K562 (cell line): ENCODE measurements around the gene SLX4IP. TPM values are rescaled to one million over a fixed set of nuclear protein-coding genes. Genes with fewer than 3 reads are reported as not detected.

Source experiments
- ARHGAP35 ChIP-seq: fragments of 450-650 bp; IDR thresholded peaks from 2 replicates; pipeline ENCODE4 v1.6.1; 2018; ENCODE audit not compliant: partially characterized antibody
- ELF4 ChIP-seq: fragments of 450-650 bp; formaldehyde crosslinking; IDR thresholded peaks from 2 replicates; pipeline ENCODE4 v1.4.0; 2022; ENCODE audit warnings: missing genetic modification characterization
- MTA1 ChIP-seq: fragments of 450-650 bp; IDR thresholded peaks from 2 replicates; pipeline ENCODE4 v1.6.1; 2017; ENCODE audit warnings: borderline replicate concordance
- NR4A1 ChIP-seq, 2 experiments: fragments of 250-450 bp in 1 of 2; fragments of 450-650 bp in 1 of 2; sonication (Bioruptor Pico) in 1 of 2; IDR thresholded peaks; 2 replicates each; pipeline versions ENCODE4 v1.4.0 to v1.6.1; 2016 to 2020; ENCODE audit warnings: mild to moderate bottlenecking in 2 of 2, missing compliant biosample characterization in 1 of 2, missing genetic modification characterization in 1 of 2, moderate library complexity in 1 of 2
- PTRF ChIP-seq: fragments of 450-650 bp; IDR thresholded peaks from 2 replicates; pipeline ENCODE4 v1.6.1; 2016; ENCODE audit warnings: mild to moderate bottlenecking, missing genetic modification characterization, missing compliant biosample characterization
- RCOR1 ChIP-seq, 2 experiments: IDR thresholded peaks; 2 replicates each; pipeline ENCODE4 v1.6.1; 2012; ENCODE audit warnings: low read depth in 2 of 2, low read length in 2 of 2, borderline replicate concordance in 1 of 2, improper control_type of control experiment in 1 of 2
- SAFB ChIP-seq: fragments of 200-400 bp; formaldehyde crosslinking; IDR thresholded peaks from 2 replicates; pipeline ENCODE4 v1.6.1; 2017; ENCODE audit warnings: low read depth, low read length, borderline replicate concordance
- TAF9B ChIP-seq: fragments of 450-650 bp; IDR thresholded peaks from 2 replicates; pipeline ENCODE4 v1.6.1; 2018; ENCODE audit warnings: mild to moderate bottlenecking; ENCODE audit not compliant: partially characterized antibody
- XRCC3 ChIP-seq: fragments of 450-650 bp; IDR thresholded peaks from 2 replicates; pipeline ENCODE4 v1.6.1; 2017; ENCODE audit warnings: mild to moderate bottlenecking, moderate library complexity
- ZC3H11A ChIP-seq: IDR thresholded peaks from 2 replicates; pipeline ENCODE4 v1.6.1; 2012; ENCODE audit warnings: low read depth, low read length, improper control_type of control experiment
- ZC3H8 ChIP-seq: fragments of 450-650 bp; IDR thresholded peaks from 2 replicates; pipeline ENCODE4 v1.6.1; 2017
- ZKSCAN8 ChIP-seq: fragments of 200-800 bp; sonication (Bioruptor generic); IDR thresholded peaks from 2 replicates; pipeline ENCODE4 v1.6.1; 2016; ENCODE audit warnings: missing genetic modification characterization, missing compliant biosample characterization
- ZNF184 ChIP-seq: sonication (generic); formaldehyde crosslinking; IDR thresholded peaks from 2 replicates; pipeline ENCODE4 v1.5.0; 2020; ENCODE audit warnings: missing genetic modification reagents
- ZNF311 ChIP-seq: fragments of 250-450 bp; sonication (Bioruptor Pico); IDR thresholded peaks from 2 replicates; pipeline ENCODE4 v1.4.0; 2020; ENCODE audit warnings: mild to moderate bottlenecking, moderate library complexity
- ZNF507 ChIP-seq: conservative IDR thresholded peaks from 2 replicates; pipeline ENCODE4 v1.6.1; 2017; ENCODE audit warnings: missing genetic modification characterization, missing compliant biosample characterization
- ZNF75A ChIP-seq: fragments of 450-650 bp; formaldehyde crosslinking; IDR thresholded peaks from 2 replicates; pipeline ENCODE4 v1.4.0; 2020; ENCODE audit warnings: mild to moderate bottlenecking
- ZNF830 ChIP-seq: fragments of 250-450 bp; sonication (Bioruptor Pico); IDR thresholded peaks from 2 replicates; pipeline ENCODE4 v1.5.0; 2021; ENCODE audit warnings: mild to moderate bottlenecking
- polyA plus RNA-seq, 8 experiments: library from polyadenylated mRNA; depleted of rRNA in 4 of 8; stranded (reverse) in 5 of 8; unstranded in 3 of 8; fragments of >200 nt; fragmentation: Nextera tagmentation in 2 of 8; fragmentation: Illumina TruSeq in 1 of 8; extraction: Ambion mirVana in 2 of 8; extraction: Trizol in 1 of 8; gene quantifications; 2 replicates each; pipeline versions ENCODE4 v1.2.1 to v1.2.3, GENCODE V29; 2011 to 2014; ENCODE audit warnings: inconsistent platforms in 1 of 8, missing spikeins in 1 of 8
- total RNA-seq, 7 experiments: library from RNA; depleted of rRNA in 6 of 7; stranded (reverse); fragments of >200 nt in 6 of 7; fragmentation: Illumina TruSeq in 2 of 7; extraction: Trizol in 2 of 7; gene quantifications; 2 replicates each; pipeline versions ENCODE4 v1.2.1 to v1.2.3, GENCODE V29; 2011 to 2021; ENCODE audit warnings: low replicate concordance in 1 of 7
- TF ChIP-seq, protein P1 (sequence below): fragments of 250-450 bp; sonication (Bioruptor Pico); IDR thresholded peaks from 2 replicates; pipeline ENCODE4 v1.4.0; 2020; ENCODE audit warnings: borderline replicate concordance
- TF ChIP-seq, protein P2 (sequence below): fragments of 250-450 bp; sonication (Bioruptor Pico); IDR thresholded peaks from 2 replicates; pipeline ENCODE4 v1.4.0; 2020; ENCODE audit warnings: mild to moderate bottlenecking, moderate library complexity
- TF ChIP-seq, protein P3 (sequence below): fragments of 200-800 bp; sonication (Bioruptor generic); IDR thresholded peaks from 2 replicates; pipeline ENCODE4 v1.6.1; 2017; ENCODE audit warnings: missing genetic modification characterization, missing compliant biosample characterization
- TF ChIP-seq, protein P4 (sequence below): fragments of 450-650 bp; IDR thresholded peaks from 2 replicates; pipeline ENCODE4 v1.6.1; 2014; ENCODE audit warnings: low read depth, mild to moderate bottlenecking, moderate library complexity, borderline replicate concordance

Gene SLX4IP
- total and polyA plus RNA-seq, 9 of the 15 experiments (the other 6 are each of a cell fraction or from before 2014, with no cell fraction given): 1.5 to 5.9 (median 3.5) TPM

DNA sequence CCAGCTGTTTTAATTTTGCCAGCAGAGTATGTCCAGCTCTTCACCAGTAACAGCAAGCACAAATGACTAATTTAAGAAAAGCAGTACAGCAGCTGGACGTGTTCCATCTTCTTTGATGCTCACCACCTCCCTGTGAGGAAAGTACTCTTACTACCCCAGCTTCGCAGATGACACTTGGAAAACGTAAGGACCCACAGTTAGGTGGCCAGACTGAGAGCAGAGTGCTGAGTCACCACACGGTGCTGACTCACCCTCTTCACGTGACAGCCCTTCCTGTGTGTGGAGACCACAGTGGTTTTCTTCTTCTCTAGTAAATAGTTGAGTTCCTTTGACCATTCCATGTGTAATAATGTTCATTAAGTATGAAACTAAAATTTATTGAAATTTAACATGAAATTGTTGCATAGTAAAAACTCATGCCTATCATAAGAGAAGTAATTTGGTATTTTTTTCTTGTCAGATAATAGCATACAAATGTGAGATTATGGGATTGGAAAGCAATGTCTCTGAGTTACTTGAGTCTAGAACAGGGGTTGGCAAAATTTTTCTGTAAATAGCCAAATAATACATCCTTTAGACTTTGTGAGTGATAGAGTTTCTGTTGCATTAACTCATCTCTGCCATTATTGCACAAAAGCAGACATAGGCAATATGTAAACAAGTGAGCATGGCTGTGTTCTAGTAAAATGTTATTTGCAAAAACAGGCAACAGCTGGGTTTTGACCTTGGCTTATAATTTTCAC lies 76.6 kb downstream of the SLX4IP start (continued):
- TF ChIP-seq ZC3H11A (no peak), PTRF (tag) (no peak), ZNF75A (no peak), NR4A1 (CRISPR knock-in tag; IDR thresholded peaks at IDR 0.05) (no peak), NR4A1 (tag; IDR thresholded peaks at IDR 0.05) (no peak), ZNF184 (CRISPR knock-in tag) (no peak), SAFB (no peak), MTA1 (no peak), TAF9B (peak; percentile 76), RCOR1 (IDR thresholded peaks at IDR 0.05; ENCODE audit: borderline replicate concordance in 1 of 2, low read depth in 2 of 2, low read length in 2 of 2) (peak in 1 of 2 experiments; percentile 72; a peak in 1 of 4 replicates), ZNF507 (tag) (no peak), ARHGAP35 (no peak), ZC3H8 (no peak), ELF4 (no peak), XRCC3 (no peak), ZNF830 (CRISPR knock-in tag) (no peak), ZNF311 (peak; percentile 15; the same call in 1 of the 2 replicates), ZKSCAN8 (CRISPR knock-in tag) (no peak)
- TF ChIP-seq, protein P1, sequence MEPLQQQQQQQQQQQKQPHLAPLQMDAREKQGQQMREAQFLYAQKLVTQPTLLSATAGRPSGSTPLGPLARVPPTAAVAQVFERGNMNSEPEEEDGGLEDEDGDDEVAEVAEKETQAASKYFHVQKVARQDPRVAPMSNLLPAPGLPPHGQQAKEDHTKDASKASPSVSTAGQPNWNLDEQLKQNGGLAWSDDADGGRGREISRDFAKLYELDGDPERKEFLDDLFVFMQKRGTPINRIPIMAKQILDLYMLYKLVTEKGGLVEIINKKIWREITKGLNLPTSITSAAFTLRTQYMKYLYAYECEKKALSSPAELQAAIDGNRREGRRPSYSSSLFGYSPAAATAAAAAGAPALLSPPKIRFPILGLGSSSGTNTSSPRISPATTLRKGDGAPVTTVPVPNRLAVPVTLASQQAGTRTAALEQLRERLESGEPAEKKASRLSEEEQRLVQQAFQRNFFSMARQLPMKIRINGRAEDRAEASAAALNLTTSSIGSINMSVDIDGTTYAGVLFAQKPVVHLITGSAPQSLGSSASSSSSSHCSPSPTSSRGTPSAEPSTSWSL (CRISPR knock-in tag): no peak
- TF ChIP-seq, protein P2, sequence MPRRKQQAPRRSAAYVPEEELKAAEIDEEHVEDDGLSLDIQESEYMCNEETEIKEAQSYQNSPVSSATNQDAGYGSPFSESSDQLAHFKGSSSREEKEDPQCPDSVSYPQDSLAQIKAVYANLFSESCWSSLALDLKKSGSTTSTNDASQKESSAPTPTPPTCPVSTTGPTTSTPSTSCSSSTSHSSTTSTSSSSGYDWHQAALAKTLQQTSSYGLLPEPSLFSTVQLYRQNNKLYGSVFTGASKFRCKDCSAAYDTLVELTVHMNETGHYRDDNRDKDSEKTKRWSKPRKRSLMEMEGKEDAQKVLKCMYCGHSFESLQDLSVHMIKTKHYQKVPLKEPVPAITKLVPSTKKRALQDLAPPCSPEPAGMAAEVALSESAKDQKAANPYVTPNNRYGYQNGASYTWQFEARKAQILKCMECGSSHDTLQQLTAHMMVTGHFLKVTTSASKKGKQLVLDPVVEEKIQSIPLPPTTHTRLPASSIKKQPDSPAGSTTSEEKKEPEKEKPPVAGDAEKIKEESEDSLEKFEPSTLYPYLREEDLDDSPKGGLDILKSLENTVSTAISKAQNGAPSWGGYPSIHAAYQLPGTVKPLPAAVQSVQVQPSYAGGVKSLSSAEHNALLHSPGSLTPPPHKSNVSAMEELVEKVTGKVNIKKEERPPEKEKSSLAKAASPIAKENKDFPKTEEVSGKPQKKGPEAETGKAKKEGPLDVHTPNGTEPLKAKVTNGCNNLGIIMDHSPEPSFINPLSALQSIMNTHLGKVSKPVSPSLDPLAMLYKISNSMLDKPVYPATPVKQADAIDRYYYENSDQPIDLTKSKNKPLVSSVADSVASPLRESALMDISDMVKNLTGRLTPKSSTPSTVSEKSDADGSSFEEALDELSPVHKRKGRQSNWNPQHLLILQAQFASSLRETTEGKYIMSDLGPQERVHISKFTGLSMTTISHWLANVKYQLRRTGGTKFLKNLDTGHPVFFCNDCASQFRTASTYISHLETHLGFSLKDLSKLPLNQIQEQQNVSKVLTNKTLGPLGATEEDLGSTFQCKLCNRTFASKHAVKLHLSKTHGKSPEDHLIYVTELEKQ (CRISPR knock-in tag): no peak
- TF ChIP-seq, protein P3, sequence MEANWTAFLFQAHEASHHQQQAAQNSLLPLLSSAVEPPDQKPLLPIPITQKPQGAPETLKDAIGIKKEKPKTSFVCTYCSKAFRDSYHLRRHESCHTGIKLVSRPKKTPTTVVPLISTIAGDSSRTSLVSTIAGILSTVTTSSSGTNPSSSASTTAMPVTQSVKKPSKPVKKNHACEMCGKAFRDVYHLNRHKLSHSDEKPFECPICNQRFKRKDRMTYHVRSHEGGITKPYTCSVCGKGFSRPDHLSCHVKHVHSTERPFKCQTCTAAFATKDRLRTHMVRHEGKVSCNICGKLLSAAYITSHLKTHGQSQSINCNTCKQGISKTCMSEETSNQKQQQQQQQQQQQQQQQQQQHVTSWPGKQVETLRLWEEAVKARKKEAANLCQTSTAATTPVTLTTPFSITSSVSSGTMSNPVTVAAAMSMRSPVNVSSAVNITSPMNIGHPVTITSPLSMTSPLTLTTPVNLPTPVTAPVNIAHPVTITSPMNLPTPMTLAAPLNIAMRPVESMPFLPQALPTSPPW (CRISPR knock-in tag): peak; percentile 40
- TF ChIP-seq, protein P4, sequence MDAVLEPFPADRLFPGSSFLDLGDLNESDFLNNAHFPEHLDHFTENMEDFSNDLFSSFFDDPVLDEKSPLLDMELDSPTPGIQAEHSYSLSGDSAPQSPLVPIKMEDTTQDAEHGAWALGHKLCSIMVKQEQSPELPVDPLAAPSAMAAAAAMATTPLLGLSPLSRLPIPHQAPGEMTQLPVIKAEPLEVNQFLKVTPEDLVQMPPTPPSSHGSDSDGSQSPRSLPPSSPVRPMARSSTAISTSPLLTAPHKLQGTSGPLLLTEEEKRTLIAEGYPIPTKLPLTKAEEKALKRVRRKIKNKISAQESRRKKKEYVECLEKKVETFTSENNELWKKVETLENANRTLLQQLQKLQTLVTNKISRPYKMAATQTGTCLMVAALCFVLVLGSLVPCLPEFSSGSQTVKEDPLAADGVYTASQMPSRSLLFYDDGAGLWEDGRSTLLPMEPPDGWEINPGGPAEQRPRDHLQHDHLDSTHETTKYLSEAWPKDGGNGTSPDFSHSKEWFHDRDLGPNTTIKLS: no peak
